HepG2 (cell line): ENCODE results near the gene NPDC1. TPM values are rescaled to one million over a fixed set of nuclear protein-coding genes. Genes with fewer than 3 reads are reported as not detected.

Source experiments
- AHDC1 ChIP-seq: sonication (generic); formaldehyde crosslinking; IDR thresholded peaks from 2 replicates; pipeline ENCODE4 v1.5.1; 2020; ENCODE audit warnings: mild to moderate bottlenecking, missing genetic modification reagents, borderline replicate concordance
- AKNA ChIP-seq: sonication (generic); formaldehyde crosslinking; IDR thresholded peaks from 2 replicates; pipeline ENCODE4 v1.4.0; 2020; ENCODE audit warnings: missing genetic modification reagents, borderline replicate concordance
- EP300 ChIP-seq, 3 experiments: sonication (generic) in 1 of 3; formaldehyde crosslinking in 1 of 3; IDR thresholded peaks; 2 replicates each; pipeline versions ENCODE4 v1.5.1 to v1.6.1; 2011 to 2020; ENCODE audit warnings: low read depth in 2 of 3, low read length in 2 of 3, borderline replicate concordance in 1 of 3, improper control_type of control experiment in 1 of 3, mild to moderate bottlenecking in 1 of 3, missing genetic modification reagents in 1 of 3, moderate library complexity in 1 of 3
- YEATS2 ChIP-seq: sonication (generic); formaldehyde crosslinking; IDR thresholded peaks from 2 replicates; pipeline ENCODE4 v1.4.0; 2020; ENCODE audit warnings: missing genetic modification reagents, borderline replicate concordance
- ZBTB3 ChIP-seq: sonication (generic); formaldehyde crosslinking; IDR thresholded peaks from 2 replicates; pipeline ENCODE4 v1.4.0; 2020; ENCODE audit warnings: low read depth, mild to moderate bottlenecking, moderate library complexity, missing genetic modification reagents, borderline replicate concordance
- ZKSCAN8 ChIP-seq: IDR thresholded peaks from 2 replicates; pipeline ENCODE4 v1.6.1; 2016; ENCODE audit warnings: borderline replicate concordance, missing genetic modification reagents, missing compliant biosample characterization
- polyA plus RNA-seq, 8 experiments: library from polyadenylated mRNA; depleted of rRNA in 3 of 8; stranded (reverse) in 7 of 8; unstranded in 1 of 8; fragments of >200 nt; fragmentation: Illumina TruSeq in 4 of 8; extraction: Trizol in 4 of 8; gene quantifications; 2 replicates each; pipeline versions ENCODE4 v1.2.1 to v1.2.3, GENCODE V29; 2011 to 2016; ENCODE audit warnings: low read depth in 4 of 8, missing spikeins in 1 of 8, mixed read lengths in 1 of 8; ENCODE audit not compliant: insufficient read depth in 1 of 8
- total RNA-seq, 5 experiments: library from RNA; depleted of rRNA; stranded (reverse); fragments of >200 nt; fragmentation: Illumina TruSeq; extraction: Trizol; gene quantifications; 2 replicates each; pipeline ENCODE4 v1.2.3, GENCODE V29; 2016; ENCODE audit warnings: low read depth in 1 of 5

Gene NPDC1
- total and polyA plus RNA-seq, 2 of the 13 experiments (the other 11 are each of a cell fraction or from before 2014, with no cell fraction given), result 0.84 to 5.4 TPM

DNA sequence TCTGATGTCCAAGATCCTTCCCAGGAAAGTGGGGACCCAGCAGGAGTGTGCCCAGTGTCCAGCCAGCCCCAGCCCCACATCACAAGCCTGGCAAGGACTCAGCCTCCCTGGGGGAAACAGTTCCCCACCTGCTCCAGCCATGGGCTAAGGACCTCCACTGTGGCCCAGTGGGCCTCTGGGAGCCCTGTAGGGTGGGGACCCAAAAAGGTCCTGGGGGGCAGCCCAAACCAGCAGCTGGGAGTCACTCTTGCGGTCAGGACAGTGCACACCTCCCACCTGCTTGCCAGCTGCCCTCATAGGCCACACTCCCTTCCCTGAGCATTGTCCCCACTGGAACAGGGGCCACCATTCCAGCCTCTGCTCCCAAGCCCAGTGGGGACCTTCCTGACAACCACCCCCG is 19.6 kb downstream of the NPDC1 start (continued):
- no peak for TF ChIP-seq AKNA
- no peak for TF ChIP-seq EP300 (IDR thresholded peaks at IDR 0.05; ENCODE audit: low read depth in 2 of 2, low read length in 2 of 2)
- no peak for TF ChIP-seq EP300 (CRISPR knock-in tag; IDR thresholded peaks at IDR 0.05; ENCODE audit: borderline replicate concordance)
- no peak for TF ChIP-seq ZKSCAN8
- TF ChIP-seq AHDC1 (CRISPR knock-in tag), result no peak
- TF ChIP-seq YEATS2 (CRISPR knock-in tag), result no peak
- TF ChIP-seq ZBTB3, result no peak
